K562 (cell line): ENCODE results near the gene ANKRD13D. TPM values are rescaled to one million over a fixed set of nuclear protein-coding genes. Genes with fewer than 3 reads are reported as not detected.
A peak's percentile ranks its signal among the peaks of the same experiment; 100 is the strongest.

ENCODE experiments used
- ATF1 ChIP-seq, 2 experiments: fragments of 450-650 bp in 1 of 2; IDR thresholded peaks; 2 replicates each; pipeline ENCODE4 v1.6.1; 2016; ENCODE audit warnings: missing compliant biosample characterization in 1 of 2, missing genetic modification characterization in 1 of 2
- CBX2 ChIP-seq: fragments of 200-600 bp; sonication (generic); IDR thresholded peaks from one replicate; pipeline ENCODE4 v1.6.1; 2012; ENCODE audit warnings: mild to moderate bottlenecking, low read length, inconsistent platforms; ENCODE audit not compliant: insufficient read depth, poor library complexity, severe bottlenecking
- FOSL1 ChIP-seq: fragments of 200-800 bp; sonication (Bioruptor generic); conservative IDR thresholded peaks from 2 replicates; pipeline ENCODE4 v1.6.1; 2016; ENCODE audit warnings: missing genetic modification characterization, missing compliant biosample characterization
- GABPB1 ChIP-seq: sonication (generic); formaldehyde crosslinking; IDR thresholded peaks from 2 replicates; pipeline ENCODE4 v1.8.0; 2022; ENCODE audit warnings: mild to moderate bottlenecking, missing genetic modification reagents
- GATAD2A ChIP-seq: fragments of 450-650 bp; IDR thresholded peaks from 2 replicates; pipeline ENCODE4 v1.6.1; 2017
- KDM1A ChIP-seq, 2 experiments: fragments of 450-650 bp; IDR thresholded peaks; 2 replicates each; pipeline ENCODE4 v1.6.1; 2016; ENCODE audit warnings: mild to moderate bottlenecking in 2 of 2
- KLF1 ChIP-seq: fragments of 450-650 bp; IDR thresholded peaks from 2 replicates; pipeline ENCODE4 v1.6.1; 2016; ENCODE audit warnings: missing genetic modification characterization, missing compliant biosample characterization
- NCOA2 ChIP-seq, 2 experiments: fragments of 450-650 bp; IDR thresholded peaks; 2 replicates each; pipeline ENCODE4 v1.6.1; 2018; ENCODE audit warnings: mild to moderate bottlenecking in 2 of 2, moderate library complexity in 1 of 2; ENCODE audit not compliant: partially characterized antibody in 2 of 2
- NR2C2 ChIP-seq, 2 experiments: fragments of 200-800 bp in 1 of 2; sonication (Bioruptor generic) in 1 of 2; sonication (generic) in 1 of 2; formaldehyde crosslinking in 1 of 2; IDR thresholded peaks; 2 replicates each; pipeline versions ENCODE4 v1.6.1 to v1.8.0; 2016 to 2022; ENCODE audit warnings: mild to moderate bottlenecking in 1 of 2, missing compliant biosample characterization in 1 of 2, missing genetic modification characterization in 1 of 2, missing genetic modification reagents in 1 of 2
- POLR3G ChIP-seq: IDR thresholded peaks from 2 replicates; pipeline ENCODE4 v1.6.1; 2011; ENCODE audit not compliant: insufficient read length, insufficient replicate concordance; ENCODE audit errors: extremely low read depth
- SMAD3 ChIP-seq: fragments of 450-650 bp; formaldehyde crosslinking; conservative IDR thresholded peaks from 2 replicates; pipeline ENCODE4 v1.4.0; 2020; ENCODE audit warnings: mild to moderate bottlenecking
- SMC3 ChIP-seq: conservative IDR thresholded peaks from 2 replicates; pipeline ENCODE4 v1.6.1; 2011; ENCODE audit warnings: low read depth, low read length, improper control_type of control experiment; ENCODE audit not compliant: insufficient read depth
- STAT5A ChIP-seq: IDR thresholded peaks from 2 replicates; pipeline ENCODE4 v1.6.1; 2012; ENCODE audit warnings: low read length, inconsistent platforms, borderline replicate concordance
- U2AF1 ChIP-seq: fragments of 200-400 bp; formaldehyde crosslinking; optimal IDR thresholded peaks from 2 replicates; pipeline ENCODE3; 2017; ENCODE audit warnings: mild to moderate bottlenecking, low read depth, low read length, moderate library complexity
- U2AF2 ChIP-seq: fragments of 200-400 bp; formaldehyde crosslinking; optimal IDR thresholded peaks from 2 replicates; pipeline ENCODE3; 2017; ENCODE audit warnings: low read depth, mild to moderate bottlenecking, low read length
- ZBED1 ChIP-seq: IDR thresholded peaks from 2 replicates; pipeline ENCODE4 v1.6.1; 2014
- ZBTB8A ChIP-seq: fragments of 450-650 bp; IDR thresholded peaks from 2 replicates; pipeline ENCODE4 v1.6.1; 2018; ENCODE audit warnings: mild to moderate bottlenecking, moderate library complexity; ENCODE audit not compliant: partially characterized antibody
- ZC3H8 ChIP-seq: fragments of 450-650 bp; IDR thresholded peaks from 2 replicates; pipeline ENCODE4 v1.6.1; 2017
- ZKSCAN1 ChIP-seq: fragments of 150-350 bp; IDR thresholded peaks from 2 replicates; pipeline ENCODE4 v1.6.1; 2016; ENCODE audit warnings: low read depth, low read length
- ZNF41 ChIP-seq: fragments of 250-450 bp; sonication (Bioruptor Pico); conservative IDR thresholded peaks from 2 replicates; pipeline ENCODE4 v1.4.0; 2020; ENCODE audit warnings: mild to moderate bottlenecking
- ZNF444 ChIP-seq: fragments of 250-450 bp; sonication (Bioruptor Pico); IDR thresholded peaks from 2 replicates; pipeline ENCODE4 v1.4.0; 2020; ENCODE audit warnings: mild to moderate bottlenecking, moderate library complexity
- ZNF507 ChIP-seq: conservative IDR thresholded peaks from 2 replicates; pipeline ENCODE4 v1.6.1; 2017; ENCODE audit warnings: missing genetic modification characterization, missing compliant biosample characterization
- polyA plus RNA-seq, 8 experiments: library from polyadenylated mRNA; depleted of rRNA in 4 of 8; stranded (reverse) in 5 of 8; unstranded in 3 of 8; fragments of >200 nt; fragmentation: Nextera tagmentation in 2 of 8; fragmentation: Illumina TruSeq in 1 of 8; extraction: Ambion mirVana in 2 of 8; extraction: Trizol in 1 of 8; gene quantifications; 2 replicates each; pipeline versions ENCODE4 v1.2.1 to v1.2.3, GENCODE V29; 2011 to 2014; ENCODE audit warnings: inconsistent platforms in 1 of 8, missing spikeins in 1 of 8
- total RNA-seq, 7 experiments: library from RNA; depleted of rRNA in 6 of 7; stranded (reverse); fragments of >200 nt in 6 of 7; fragmentation: Illumina TruSeq in 2 of 7; extraction: Trizol in 2 of 7; gene quantifications; 2 replicates each; pipeline versions ENCODE4 v1.2.1 to v1.2.3, GENCODE V29; 2011 to 2021; ENCODE audit warnings: low replicate concordance in 1 of 7
- TF ChIP-seq, protein P1 (sequence below), 2 experiments: fragments of 250-450 bp in 1 of 2; fragments of 450-650 bp in 1 of 2; sonication (Bioruptor Pico) in 1 of 2; IDR thresholded peaks; 2 replicates each; pipeline versions ENCODE4 v1.6.1 to v1.8.0; 2016 to 2021; ENCODE audit warnings: mild to moderate bottlenecking in 2 of 2, moderate library complexity in 2 of 2, missing compliant biosample characterization in 1 of 2, missing genetic modification characterization in 1 of 2
- TF ChIP-seq, protein P2 (sequence below): fragments of 450-650 bp; IDR thresholded peaks from 2 replicates; pipeline ENCODE4 v1.6.1; 2016; ENCODE audit warnings: antibody characterized with exemption
- TF ChIP-seq, protein P3 (sequence below), 2 experiments: fragments of 450-650 bp; conservative IDR thresholded peaks; 2 replicates each; pipeline ENCODE4 v1.6.1; 2017; ENCODE audit warnings: mild to moderate bottlenecking in 2 of 2, moderate library complexity in 2 of 2
- TF ChIP-seq, protein P4 (sequence below), 2 experiments: fragments of 450-650 bp in 1 of 2; sonication (generic) in 1 of 2; formaldehyde crosslinking; conservative IDR thresholded peaks; 2 replicates each; pipeline versions ENCODE4 v1.4.0 to v1.8.1; 2020 to 2022; ENCODE audit warnings: mild to moderate bottlenecking in 1 of 2, missing genetic modification reagents in 1 of 2
- TF ChIP-seq, protein P5 (sequence below): fragments of 250-450 bp; sonication (Bioruptor Pico); IDR thresholded peaks from 2 replicates; pipeline ENCODE4 v1.8.0; 2021; ENCODE audit warnings: moderate library complexity, mild to moderate bottlenecking, inconsistent platforms

Gene ANKRD13D
- total and polyA plus RNA-seq, 9 of the 15 experiments (the other 6 are each of a cell fraction or from before 2014, with no cell fraction given) = 0.94 to 40.9 (median 22.4) TPM

DNA sequence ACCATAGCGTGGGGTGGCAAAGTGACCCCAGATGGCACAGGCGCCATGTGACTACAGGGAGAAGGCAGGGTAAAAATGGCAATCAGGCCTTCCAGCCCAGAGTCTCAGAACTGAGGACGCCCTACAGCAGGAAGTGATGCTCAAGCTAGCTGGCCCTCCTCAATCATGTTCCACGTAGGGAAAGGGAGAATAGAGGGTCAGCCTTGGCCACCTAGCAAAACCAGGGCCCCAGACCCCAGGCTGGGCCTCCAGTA lies 978 bp upstream of the ANKRD13D start (continued):
- TF ChIP-seq ZNF444 (CRISPR knock-in tag) = no peak
- no peak for TF ChIP-seq ZBED1
- TF ChIP-seq, protein P1, sequence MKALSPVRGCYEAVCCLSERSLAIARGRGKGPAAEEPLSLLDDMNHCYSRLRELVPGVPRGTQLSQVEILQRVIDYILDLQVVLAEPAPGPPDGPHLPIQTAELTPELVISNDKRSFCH (CRISPR knock-in tag; IDR thresholded peaks at IDR 0.05) = no peak
- TF ChIP-seq, protein P1 (tag; IDR thresholded peaks at IDR 0.05) = 0 out of 2 replicates have a peak, but pooled peaks have one; percentile 21
- TF ChIP-seq KLF1 = no peak
- TF ChIP-seq ZKSCAN1 = no peak
- TF ChIP-seq U2AF1 = no peak
- TF ChIP-seq U2AF2 = no peak
- no peak for TF ChIP-seq ZNF507 (tag)
- TF ChIP-seq ATF1 (CRISPR knock-in tag; IDR thresholded peaks at IDR 0.05) = no peak
- TF ChIP-seq ATF1 (tag; IDR thresholded peaks at IDR 0.05) = no peak
- TF ChIP-seq ZNF41 (CRISPR knock-in tag) = 0 out of 2 replicates have a peak, but pooled peaks have one; percentile 6
- TF ChIP-seq, protein P2, sequence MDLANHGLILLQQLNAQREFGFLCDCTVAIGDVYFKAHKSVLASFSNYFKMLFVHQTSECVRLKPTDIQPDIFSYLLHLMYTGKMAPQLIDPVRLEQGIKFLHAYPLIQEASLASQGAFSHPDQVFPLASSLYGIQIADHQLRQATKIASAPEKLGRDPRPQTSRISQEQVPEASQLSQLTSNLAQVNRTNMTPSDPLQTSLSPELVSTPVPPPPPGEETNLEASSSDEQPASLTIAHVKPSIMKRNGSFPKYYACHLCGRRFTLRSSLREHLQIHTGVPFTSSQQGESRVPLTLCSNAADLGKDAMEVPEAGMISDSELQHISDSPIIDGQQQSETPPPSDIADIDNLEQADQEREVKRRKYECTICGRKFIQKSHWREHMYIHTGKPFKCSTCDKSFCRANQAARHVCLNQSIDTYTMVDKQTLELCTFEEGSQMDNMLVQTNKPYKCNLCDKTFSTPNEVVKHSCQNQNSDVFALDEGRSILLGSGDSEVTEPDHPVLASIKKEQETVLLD = no peak
- TF ChIP-seq, protein P3, sequence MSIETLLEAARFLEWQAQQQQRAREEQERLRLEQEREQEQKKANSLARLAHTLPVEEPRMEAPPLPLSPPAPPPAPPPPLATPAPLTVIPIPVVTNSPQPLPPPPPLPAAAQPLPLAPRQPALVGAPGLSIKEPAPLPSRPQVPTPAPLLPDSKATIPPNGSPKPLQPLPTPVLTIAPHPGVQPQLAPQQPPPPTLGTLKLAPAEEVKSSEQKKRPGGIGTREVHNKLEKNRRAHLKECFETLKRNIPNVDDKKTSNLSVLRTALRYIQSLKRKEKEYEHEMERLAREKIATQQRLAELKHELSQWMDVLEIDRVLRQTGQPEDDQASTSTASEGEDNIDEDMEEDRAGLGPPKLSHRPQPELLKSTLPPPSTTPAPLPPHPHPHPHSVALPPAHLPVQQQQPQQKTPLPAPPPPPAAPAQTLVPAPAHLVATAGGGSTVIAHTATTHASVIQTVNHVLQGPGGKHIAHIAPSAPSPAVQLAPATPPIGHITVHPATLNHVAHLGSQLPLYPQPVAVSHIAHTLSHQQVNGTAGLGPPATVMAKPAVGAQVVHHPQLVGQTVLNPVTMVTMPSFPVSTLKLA (conservative IDR thresholded peaks at IDR 0.05) = no peak
- no peak for TF ChIP-seq ZBTB8A
- TF ChIP-seq, protein P4, sequence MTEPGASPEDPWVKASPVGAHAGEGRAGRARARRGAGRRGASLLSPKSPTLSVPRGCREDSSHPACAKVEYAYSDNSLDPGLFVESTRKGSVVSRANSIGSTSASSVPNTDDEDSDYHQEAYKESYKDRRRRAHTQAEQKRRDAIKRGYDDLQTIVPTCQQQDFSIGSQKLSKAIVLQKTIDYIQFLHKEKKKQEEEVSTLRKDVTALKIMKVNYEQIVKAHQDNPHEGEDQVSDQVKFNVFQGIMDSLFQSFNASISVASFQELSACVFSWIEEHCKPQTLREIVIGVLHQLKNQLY (CRISPR knock-in tag; conservative IDR thresholded peaks at IDR 0.05) = no peak
- no peak for TF ChIP-seq KDM1A (IDR thresholded peaks at IDR 0.05)
- no peak for TF ChIP-seq NCOA2 (IDR thresholded peaks at IDR 0.05; ENCODE audit: partially characterized antibody in 2 of 2)
- TF ChIP-seq SMAD3 (CRISPR knock-in tag) = no peak
- TF ChIP-seq CBX2 = no peak
- no peak for TF ChIP-seq NR2C2 (CRISPR knock-in tag; IDR thresholded peaks at IDR 0.05)
- TF ChIP-seq NR2C2 (tag; IDR thresholded peaks at IDR 0.05) = peak; percentile 71; the same call in 1 of the 2 replicates
- TF ChIP-seq FOSL1 (tag) = no peak
- no peak for TF ChIP-seq GABPB1 (CRISPR knock-in tag)
- no peak for TF ChIP-seq POLR3G
- no peak; the same call in 1 of the 2 replicates for TF ChIP-seq STAT5A
- no peak for TF ChIP-seq ZC3H8
- no peak for TF ChIP-seq SMC3
- no peak for TF ChIP-seq GATAD2A
- TF ChIP-seq, protein P5, sequence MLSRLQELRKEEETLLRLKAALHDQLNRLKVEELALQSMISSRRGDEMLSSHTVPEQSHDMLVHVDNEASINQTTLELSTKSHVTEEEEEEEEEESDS = no peak
